ENCODE data around the gene CCDC172. TPM values are rescaled to one million over a fixed set of nuclear protein-coding genes. Genes with fewer than 3 reads are reported as not detected.

CCDC172 gene
- total RNA-seq, 1 donor from 2014 or later = not detected

- no peak overlapping the region for H3K4me3 Mint-ChIP-seq
- H3K27ac Mint-ChIP-seq = no peak overlapping the region
- peaks cover 9% of the 10 kb centered on the region for H3K27me3 Mint-ChIP-seq (ENCODE audit: low read depth)
- H3K4me1 Mint-ChIP-seq = no peaks in the 10 kb centered on the region
- TF ChIP-seq CTCF (IDR thresholded peaks at IDR 0.05; ENCODE audit: unreplicated experiment) = no peak
- peaks cover 11% of the 10 kb centered on the region for H3K9me3 Mint-ChIP-seq
- DNase-seq (ENCODE audit: low spot score in 2 of 2, unreplicated experiment in 2 of 2) = no peak
- no peaks in the 10 kb centered on the region for H3K36me3 Mint-ChIP-seq
Measured at GRCh38 chr10:116356833-116357232, 32.6 kb downstream of the CCDC172 start.

GRCh38 chr10:116364868-116365267, 40.6 kb downstream of the CCDC172 start:
- Mint-ChIP-seq H3K36me3 (no peaks in the 10 kb centered on the region), H3K27ac (no peak overlapping the region), H3K9me3 (no peaks in the 10 kb centered on the region), H3K4me1 (no peaks in the 10 kb centered on the region), H3K27me3 (ENCODE audit: low read depth) (peaks cover 26% of the 10 kb centered on the region), H3K4me3 (no peak overlapping the region)
- no peak for DNase-seq (ENCODE audit: low spot score in 2 of 2, unreplicated experiment in 2 of 2)
- TF ChIP-seq CTCF (IDR thresholded peaks at IDR 0.05; ENCODE audit: unreplicated experiment) = no peak

GRCh38 chr10:116371737-116372136, 47.5 kb downstream of the CCDC172 start:
- Mint-ChIP-seq H3K27me3 (ENCODE audit: low read depth) (peaks cover 17% of the 10 kb centered on the region), H3K36me3 (no peaks in the 10 kb centered on the region), H3K4me1 (no peaks in the 10 kb centered on the region), H3K27ac (no peak overlapping the region), H3K4me3 (no peak overlapping the region), H3K9me3 (peaks cover 7% of the 10 kb centered on the region)
- DNase-seq (ENCODE audit: low spot score in 2 of 2, unreplicated experiment in 2 of 2) = no peak
- TF ChIP-seq CTCF (IDR thresholded peaks at IDR 0.05; ENCODE audit: unreplicated experiment) = no peak

- H3K4me3 Mint-ChIP-seq = no peak overlapping the region
Measured at GRCh38 chr10:116382290-116382689, 58.0 kb downstream of the CCDC172 start.

GRCh38 chr10:116385311-116385710, 61.1 kb downstream of the CCDC172 start:
- DNase-seq (ENCODE audit: low spot score in 2 of 2, unreplicated experiment in 2 of 2) = no peak
- no peak overlapping the region for H3K27ac Mint-ChIP-seq
- no peak overlapping the region for H3K4me3 Mint-ChIP-seq
- peaks cover 14% of the 10 kb centered on the region for H3K27me3 Mint-ChIP-seq (ENCODE audit: low read depth)
- H3K36me3 Mint-ChIP-seq = no peaks in the 10 kb centered on the region
- H3K4me1 Mint-ChIP-seq = peaks cover 15% of the 10 kb centered on the region
- no peaks in the 10 kb centered on the region for H3K9me3 Mint-ChIP-seq
- no peak for TF ChIP-seq CTCF (IDR thresholded peaks at IDR 0.05; ENCODE audit: unreplicated experiment)

More at GRCh38 chr10:116382290-116382689, 58.0 kb downstream of the CCDC172 start:
- H3K27me3 Mint-ChIP-seq (ENCODE audit: low read depth) = peaks cover 3% of the 10 kb centered on the region
- TF ChIP-seq CTCF (IDR thresholded peaks at IDR 0.05; ENCODE audit: unreplicated experiment) = no peak
- DNase-seq (ENCODE audit: low spot score in 2 of 2, unreplicated experiment in 2 of 2) = no peak
- H3K27ac Mint-ChIP-seq = no peak overlapping the region
- no peaks in the 10 kb centered on the region for H3K36me3 Mint-ChIP-seq
- H3K9me3 Mint-ChIP-seq = no peaks in the 10 kb centered on the region
- H3K4me1 Mint-ChIP-seq = peaks cover 15% of the 10 kb centered on the region

Data from mesothelial cell of epicardium (in vitro differentiated cells).